Tibial artery (tissue), 4 donors: ENCODE results near the gene SUCLG2.

Experiments
- DNase-seq, 2 donors: peaks; one replicate each; pipeline ENCODE4 v3.0.0-alpha.2; 2019
- H3K27ac ChIP-seq, 2 donors: fragments of 200-600 bp; sonication (generic) in 1 of 2; 1 replicate in 1 of 2; 2 replicates in 1 of 2; pipeline ENCODE4 v1.5.1; 2018 to 2019; ENCODE audit warnings: mild to moderate bottlenecking in 1 of 2
- H3K27me3 ChIP-seq, 2 donors: fragments of 200-600 bp; sonication (generic) in 1 of 2; one replicate each; pipeline versions ENCODE4 v1.5.1 to v1.6.0; 2016 to 2019
- H3K36me3 ChIP-seq, 3 donors: fragments of 200-600 bp; sonication (generic) in 2 of 3; one replicate each; pipeline ENCODE4 v1.5.1; 2016 to 2019; ENCODE audit warnings: mild to moderate bottlenecking in 2 of 3
- H3K4me1 ChIP-seq, 4 donors: fragments of 200-600 bp; sonication (generic) in 2 of 4; 1 replicate in 3 of 4; 2 replicates in 1 of 4; pipeline ENCODE4 v1.5.1; 2016 to 2019
- H3K4me3 ChIP-seq, 2 donors: fragments of 200-600 bp; sonication (generic) in 1 of 2; 1 replicate in 1 of 2; 2 replicates in 1 of 2; pipeline ENCODE4 v1.5.1; 2018 to 2019; ENCODE audit warnings: mild to moderate bottlenecking in 2 of 2
- H3K9me3 ChIP-seq, 3 donors: fragments of 200-600 bp; sonication (generic) in 1 of 3; one replicate each; pipeline ENCODE4 v1.5.1; 2016 to 2019
- intact Hi-C: fragments of 100-400 bp; cut with DNase I; formaldehyde crosslinking; loops from one replicate; pipeline ENCODE4 v1.15.0; 2023; ENCODE audit warnings: low total_unique reads
- TF ChIP-seq, protein P1 (sequence below), 2 experiments: fragments of 200-600 bp in 1 of 2; fragments of 450-650 bp in 1 of 2; IDR thresholded peaks; one replicate each; pipeline ENCODE4 v1.5.1; 2017 to 2019; ENCODE audit warnings: antibody characterized with exemption in 2 of 2, mild to moderate bottlenecking in 1 of 2, moderate library complexity in 1 of 2

The SUCLG2 gene

DNA sequence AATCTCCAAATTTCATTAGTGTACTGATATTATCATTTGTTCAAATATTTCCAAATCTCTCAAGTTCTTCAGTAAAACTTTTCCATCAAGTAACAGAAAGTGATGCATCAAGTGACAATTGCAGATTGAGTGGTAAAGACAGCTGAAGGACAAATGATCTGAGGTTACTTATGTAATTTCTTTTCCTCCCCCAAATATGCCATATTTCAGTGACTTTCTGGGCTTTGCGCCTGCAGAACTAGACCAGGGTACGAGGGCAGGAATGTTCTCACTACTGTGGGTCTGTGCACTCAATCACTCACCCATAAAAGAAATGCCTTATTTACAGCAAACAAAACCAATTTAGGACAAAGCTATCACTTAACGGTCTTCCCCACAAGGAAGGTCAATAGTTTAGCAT, 4.7 kb downstream of the SUCLG2 start:
- Histone ChIP-seq H3K4me3 (no peak overlapping the region), H3K36me3 (no peaks in the 10 kb centered on the region), H3K4me1 (peaks cover 0 to 27% (median 12%) of the 10 kb centered on the region in 4 donors), H3K9me3 (no peaks in the 10 kb centered on the region), H3K27ac (no peak overlapping the region), H3K27me3 (no peaks in the 10 kb centered on the region)
- TF ChIP-seq, protein P1, sequence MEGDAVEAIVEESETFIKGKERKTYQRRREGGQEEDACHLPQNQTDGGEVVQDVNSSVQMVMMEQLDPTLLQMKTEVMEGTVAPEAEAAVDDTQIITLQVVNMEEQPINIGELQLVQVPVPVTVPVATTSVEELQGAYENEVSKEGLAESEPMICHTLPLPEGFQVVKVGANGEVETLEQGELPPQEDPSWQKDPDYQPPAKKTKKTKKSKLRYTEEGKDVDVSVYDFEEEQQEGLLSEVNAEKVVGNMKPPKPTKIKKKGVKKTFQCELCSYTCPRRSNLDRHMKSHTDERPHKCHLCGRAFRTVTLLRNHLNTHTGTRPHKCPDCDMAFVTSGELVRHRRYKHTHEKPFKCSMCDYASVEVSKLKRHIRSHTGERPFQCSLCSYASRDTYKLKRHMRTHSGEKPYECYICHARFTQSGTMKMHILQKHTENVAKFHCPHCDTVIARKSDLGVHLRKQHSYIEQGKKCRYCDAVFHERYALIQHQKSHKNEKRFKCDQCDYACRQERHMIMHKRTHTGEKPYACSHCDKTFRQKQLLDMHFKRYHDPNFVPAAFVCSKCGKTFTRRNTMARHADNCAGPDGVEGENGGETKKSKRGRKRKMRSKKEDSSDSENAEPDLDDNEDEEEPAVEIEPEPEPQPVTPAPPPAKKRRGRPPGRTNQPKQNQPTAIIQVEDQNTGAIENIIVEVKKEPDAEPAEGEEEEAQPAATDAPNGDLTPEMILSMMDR (IDR thresholded peaks at IDR 0.05), result no peak
- DNase-seq, result no peak
- intact Hi-C loops, result no loop called here

DNA sequence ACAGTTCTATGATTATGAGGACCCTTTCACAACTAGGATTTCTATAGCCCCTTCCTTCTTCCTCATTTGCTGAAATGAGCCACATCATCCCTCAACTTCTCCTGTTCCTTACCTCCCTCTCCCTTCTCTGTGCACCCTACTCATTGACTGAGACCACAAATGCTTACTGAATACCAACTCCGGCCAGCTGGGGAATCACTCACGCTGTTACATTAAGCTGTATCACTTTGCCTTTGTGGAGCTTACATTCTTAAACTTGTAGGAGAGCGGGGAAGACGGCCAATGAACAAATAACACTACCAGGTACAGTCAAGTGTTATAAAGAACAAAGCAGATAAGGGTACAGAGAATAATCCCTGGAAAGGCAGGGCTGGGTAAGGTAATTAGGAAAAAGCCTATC, 5.7 kb downstream of the SUCLG2 start:
- no peaks in the 10 kb centered on the region for H3K36me3 ChIP-seq
- intact Hi-C loops, result no loop called here
- no peak overlapping the region for H3K27ac ChIP-seq
- peaks cover 0 to 25% (median 11%) of the 10 kb centered on the region in 4 donors for H3K4me1 ChIP-seq
- TF ChIP-seq, protein P1 (IDR thresholded peaks at IDR 0.05), result no peak
- no peaks in the 10 kb centered on the region for H3K27me3 ChIP-seq
- H3K4me3 ChIP-seq, result no peak overlapping the region
- no peaks in the 10 kb centered on the region for H3K9me3 ChIP-seq
- DNase-seq, result no peak

DNA sequence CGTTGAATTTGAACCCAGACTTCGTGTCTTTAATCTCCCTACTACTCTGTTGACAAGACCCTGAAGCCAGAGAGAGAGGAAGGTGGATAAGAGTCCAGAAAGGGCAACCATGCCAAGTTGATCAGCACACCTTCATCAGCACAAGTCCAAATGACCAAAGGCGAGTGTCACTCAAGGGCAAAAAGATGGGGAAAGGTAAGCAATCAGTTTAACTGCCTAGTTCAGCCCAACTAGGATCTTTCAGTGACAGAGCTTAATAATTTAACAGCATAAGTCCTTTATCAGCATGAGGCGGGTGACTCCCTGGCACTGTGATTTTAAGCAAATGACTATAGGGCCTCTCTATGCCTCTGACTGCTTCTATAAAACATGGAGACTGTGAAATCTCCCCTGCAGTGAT, 6.2 kb downstream of the SUCLG2 start:
- intact Hi-C loops, result no loop called here
- Histone ChIP-seq H3K27me3 (no peaks in the 10 kb centered on the region), H3K4me3 (no peak overlapping the region), H3K27ac (no peak overlapping the region), H3K9me3 (no peaks in the 10 kb centered on the region), H3K4me1 (peaks cover 0 to 21% (median 9%) of the 10 kb centered on the region in 4 donors), H3K36me3 (no peaks in the 10 kb centered on the region)
- DNase-seq, result no peak
- TF ChIP-seq, protein P1 (IDR thresholded peaks at IDR 0.05), result no peak

DNA sequence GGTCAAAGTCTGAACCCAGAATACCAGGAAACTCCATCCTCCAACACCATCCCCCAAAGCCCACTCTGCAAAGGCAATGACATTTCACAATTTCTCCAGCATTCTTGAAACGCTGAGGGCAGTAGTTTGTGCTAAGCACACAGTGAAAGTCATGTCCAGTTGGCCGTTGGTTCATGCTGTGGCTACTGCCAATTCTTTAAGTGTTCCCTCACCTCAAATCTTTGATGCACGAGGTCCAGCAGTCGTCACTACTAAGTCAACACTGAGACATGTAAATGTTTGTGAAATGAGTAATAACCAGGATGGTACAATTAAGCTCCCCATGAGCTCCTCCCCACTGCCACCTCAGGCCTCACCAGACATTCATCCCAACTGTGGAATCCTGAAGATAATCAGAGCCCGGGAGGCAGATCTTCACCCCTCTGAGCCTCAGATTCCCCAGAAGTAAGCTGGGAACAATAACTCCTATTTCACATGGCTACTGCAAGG, 7.0 kb downstream of the SUCLG2 start:
- TF ChIP-seq, protein P1 (IDR thresholded peaks at IDR 0.05), result no peak

DNA sequence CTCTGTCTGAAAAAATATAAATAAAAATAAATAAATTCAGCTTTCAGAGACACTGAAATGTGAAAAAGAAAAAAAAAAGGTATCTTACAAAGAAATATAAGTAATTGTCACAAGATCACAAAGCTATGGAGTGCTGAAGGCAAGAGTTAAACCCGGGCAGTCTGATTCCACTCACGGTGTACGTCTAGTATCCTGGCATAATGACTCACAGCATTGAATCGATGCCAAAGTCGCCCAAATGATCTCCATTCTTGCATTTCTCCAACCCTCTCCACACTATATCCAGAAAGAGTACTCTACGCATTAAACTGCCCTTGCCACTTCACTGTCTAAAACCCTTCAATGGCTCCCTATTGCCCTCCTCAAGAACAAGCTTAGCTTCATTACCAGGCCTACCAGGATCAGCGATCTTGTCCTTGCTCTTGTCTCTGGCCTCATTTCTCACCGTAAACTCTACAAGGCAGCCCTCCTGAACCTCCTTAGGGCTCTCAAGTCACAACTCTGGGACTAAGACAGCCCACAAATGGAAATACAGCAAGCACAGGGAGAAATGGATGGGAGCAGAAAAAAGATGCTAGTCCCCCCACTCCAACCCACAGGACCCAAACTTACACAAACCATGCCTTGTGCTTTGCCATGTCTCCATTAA, 7.7 kb downstream of the SUCLG2 start:
- DNase-seq, result no peak

More for the DNA sequence above, 7.0 kb downstream of the SUCLG2 start:
- Histone ChIP-seq H3K4me3 (no peak overlapping the region), H3K27ac (no peak overlapping the region), H3K27me3 (no peaks in the 10 kb centered on the region), H3K36me3 (no peaks in the 10 kb centered on the region), H3K4me1 (peaks cover 0 to 19% (median 8%) of the 10 kb centered on the region in 4 donors), H3K9me3 (no peaks in the 10 kb centered on the region)
- DNase-seq, result no peak
- intact Hi-C loops, result no loop called here

More for the DNA sequence above, 7.7 kb downstream of the SUCLG2 start:
- Histone ChIP-seq H3K27me3 (no peaks in the 10 kb centered on the region), H3K27ac (no peak overlapping the region), H3K36me3 (no peaks in the 10 kb centered on the region), H3K4me1 (peaks cover 0 to 19% (median 8%) of the 10 kb centered on the region in 4 donors), H3K9me3 (no peaks in the 10 kb centered on the region), H3K4me3 (no peak overlapping the region)
- intact Hi-C loops, result no loop called here
- TF ChIP-seq, protein P1 (IDR thresholded peaks at IDR 0.05), result no peak
